SK-N-SH (cell line): ENCODE measurements around the gene MDM4.

Experiments
- POLR2AphosphoS5 ChIP-seq: IDR thresholded peaks from 2 replicates; pipeline ENCODE4 v1.6.1; 2012; ENCODE audit warnings: low read depth, low read length
- USF2 ChIP-seq: fragments of 150-350 bp; IDR thresholded peaks from 2 replicates; pipeline ENCODE4 v1.6.1; 2017; ENCODE audit warnings: antibody characterized with exemption, low read length, low read depth, borderline replicate concordance
- YY1 ChIP-seq: IDR thresholded peaks from 2 replicates; pipeline ENCODE4 v1.4.0; 2012; ENCODE audit warnings: low read depth, mild to moderate bottlenecking

DNA sequence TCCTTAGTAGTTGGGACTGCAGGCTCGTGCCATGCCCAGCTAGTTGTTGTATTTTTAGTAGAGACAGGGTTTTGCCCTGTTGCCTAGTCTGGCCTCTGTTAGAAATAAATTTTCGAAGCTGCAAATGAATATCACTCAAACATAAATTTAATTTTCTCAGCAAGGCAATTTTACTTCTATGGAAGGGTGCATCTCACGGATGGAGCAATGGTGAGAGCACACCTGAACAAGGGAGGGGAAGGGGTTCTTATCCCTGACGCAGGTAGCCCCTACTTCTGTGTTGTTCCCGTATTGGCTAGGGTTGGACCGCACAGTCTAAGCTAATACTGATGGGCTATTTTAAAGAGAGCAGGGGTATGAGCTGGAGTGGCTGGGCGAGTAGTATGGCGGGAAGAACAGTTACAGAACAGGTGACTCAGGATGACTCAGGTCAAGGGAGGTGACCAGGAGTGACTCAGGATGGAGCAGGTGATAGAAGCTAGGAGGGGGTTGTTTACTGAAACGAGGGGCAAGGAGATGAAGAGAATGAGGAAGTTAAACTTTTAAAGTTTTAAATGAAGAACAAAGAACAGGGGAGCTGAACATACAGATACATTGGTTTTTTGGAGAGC lies 7.5 kb downstream of the MDM4 start:
- TF ChIP-seq YY1 (no peak), POLR2AphosphoS5 (no peak), USF2 (no peak)
